Measurements from ENCODE around the gene SPEG.

SPEG gene

GRCh38 chr2:219523031-219523671, 88.5 kb downstream of the SPEG start:
- no peak for DNase-seq (ENCODE audit: low spot score)
- in situ Hi-C loops (cut with MboI; ENCODE audit: low sequenced_read_pairs, unreplicated experiment) = no loop called here

GRCh38 chr2:219524817-219525216, 90.2 kb downstream of the SPEG start:
- in situ Hi-C loops (cut with MboI; ENCODE audit: low sequenced_read_pairs, unreplicated experiment) = no loop called here
- TF ChIP-seq CTCF (IDR thresholded peaks at IDR 0.05; ENCODE audit: borderline replicate concordance, control extremely low read depth, extremely low read depth, insufficient read depth, missing control alignments) = no peak
- no peak for DNase-seq (ENCODE audit: low spot score)

More at GRCh38 chr2:219523031-219523671, 88.5 kb downstream of the SPEG start:
- TF ChIP-seq CTCF (IDR thresholded peaks at IDR 0.05; ENCODE audit: borderline replicate concordance, control extremely low read depth, extremely low read depth, insufficient read depth, missing control alignments) = no peak

GRCh38 chr2:219525533-219526232, 91.0 kb downstream of the SPEG start:
- in situ Hi-C loops (cut with MboI; ENCODE audit: low sequenced_read_pairs, unreplicated experiment) = no loop called here
- no peak for DNase-seq (ENCODE audit: low spot score)
- no peak for TF ChIP-seq CTCF (IDR thresholded peaks at IDR 0.05; ENCODE audit: borderline replicate concordance, control extremely low read depth, extremely low read depth, insufficient read depth, missing control alignments)

- no peak for DNase-seq (ENCODE audit: low spot score)
- in situ Hi-C loops (cut with MboI; ENCODE audit: low sequenced_read_pairs, unreplicated experiment) = no loop called here
- no peak for TF ChIP-seq CTCF (IDR thresholded peaks at IDR 0.05; ENCODE audit: borderline replicate concordance, control extremely low read depth, extremely low read depth, insufficient read depth, missing control alignments)
These were observed 91.9 kb downstream of the SPEG start for GRCh38 chr2:219526320-219527075.

DNA sequence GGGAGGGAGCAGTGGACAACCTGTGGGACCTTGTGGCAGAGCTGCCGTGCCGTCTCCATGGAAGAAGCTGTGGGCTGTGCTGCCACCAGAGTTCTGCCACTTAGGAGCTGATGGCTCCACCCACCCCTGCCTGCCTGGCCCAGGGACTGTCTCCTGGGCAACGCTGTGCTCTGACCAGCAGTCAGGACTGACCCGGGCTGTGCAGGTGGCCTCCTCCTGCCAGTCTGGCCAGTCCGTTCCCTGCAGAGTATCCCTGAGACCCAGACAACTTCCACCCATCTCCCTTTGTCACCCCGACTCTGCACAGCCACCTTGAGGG, 92.4 kb downstream of the SPEG start:
- in situ Hi-C loops (cut with MboI; ENCODE audit: low sequenced_read_pairs, unreplicated experiment) = no loop called here
- TF ChIP-seq CTCF (IDR thresholded peaks at IDR 0.05; ENCODE audit: borderline replicate concordance, control extremely low read depth, extremely low read depth, insufficient read depth, missing control alignments) = no peak
- no peak for DNase-seq (ENCODE audit: low spot score)

GRCh38 chr2:219527472-219527871, 92.8 kb downstream of the SPEG start:
- DNase-seq (ENCODE audit: low spot score) = no peak
- in situ Hi-C loops (cut with MboI; ENCODE audit: low sequenced_read_pairs, unreplicated experiment) = no loop called here
- no peak for TF ChIP-seq CTCF (IDR thresholded peaks at IDR 0.05; ENCODE audit: borderline replicate concordance, control extremely low read depth, extremely low read depth, insufficient read depth, missing control alignments)
